SIG-M5 (cell line): ENCODE results near the gene FGF7.
"Not testable (repeated sequence)": the region's sequence is repeated elsewhere in the genome, so short reads cannot be mapped to it uniquely, and the experiment has no call there.

Experiments used
- DNase-seq: peaks from one replicate; lab custom pipeline; 2025; lab: John Stamatoyannopoulos, UW

FGF7 gene

GRCh38 chr15:49423021-49423420 is at the start of gene FGF7:
FGF7 (plus strand) TSS chr15:49423242; CDS start chr15:49424298, 1,056 bp downstream.
- no peak for DNase-seq

GRCh38 chr15:49379996-49380395 is 43.0 kb upstream of the FGF7 start:
- no peak for DNase-seq

- DNase-seq, result no peak
Observed at GRCh38 chr15:49380912-49381311, 42.1 kb upstream of the FGF7 start.

GRCh38 chr15:49382394-49382793 is 40.6 kb upstream of the FGF7 start:
- DNase-seq, result no peak

- no peak for DNase-seq
Observed at GRCh38 chr15:49383266-49383665, 39.8 kb upstream of the FGF7 start.

GRCh38 chr15:49387471-49387870 is 35.6 kb upstream of the FGF7 start:
- peak; percentile 44 for DNase-seq

GRCh38 chr15:49402515-49403296 is 20.3 kb upstream of the FGF7 start:
- not testable (repeated sequence) for DNase-seq

- DNase-seq, result no peak
Observed at GRCh38 chr15:49406352-49407118, 16.5 kb upstream of the FGF7 start.

GRCh38 chr15:49410641-49411040 is 12.4 kb upstream of the FGF7 start:
- no peak for DNase-seq

GRCh38 chr15:49412797-49413196 is 10.2 kb upstream of the FGF7 start:
- DNase-seq, result no peak

- no peak for DNase-seq
Observed at GRCh38 chr15:49415149-49415548, 7.9 kb upstream of the FGF7 start.

GRCh38 chr15:49415638-49416037 is 7.4 kb upstream of the FGF7 start:
- DNase-seq, result no peak

- no peak for DNase-seq
Observed at GRCh38 chr15:49418811-49419210, 4.2 kb upstream of the FGF7 start.

GRCh38 chr15:49421991-49422390 is 1.1 kb upstream of the FGF7 start:
- DNase-seq, result no peak

GRCh38 chr15:49423901-49424550 is 984 bp downstream of the FGF7 start:
- DNase-seq, result no peak

GRCh38 chr15:49424954-49425353 is 1.9 kb downstream of the FGF7 start:
- no peak for DNase-seq

GRCh38 chr15:49427372-49427771 is 4.3 kb downstream of the FGF7 start:
- DNase-seq, result no peak

GRCh38 chr15:49428409-49429095 is 5.5 kb downstream of the FGF7 start:
- DNase-seq, result no peak

- DNase-seq, result no peak
Observed at GRCh38 chr15:49430046-49430445, 7.0 kb downstream of the FGF7 start.

GRCh38 chr15:49435174-49435573 is 12.1 kb downstream of the FGF7 start:
- no peak for DNase-seq

GRCh38 chr15:49436751-49437150 is 13.7 kb downstream of the FGF7 start:
- no peak for DNase-seq

- DNase-seq, result peak; percentile 40
Observed at GRCh38 chr15:49438962-49439631, 16.1 kb downstream of the FGF7 start.
